GM21381 (cell line): ENCODE measurements around the gene STRN4.
"Not testable (repeated sequence)": the region's sequence is repeated elsewhere in the genome, so short reads cannot be mapped to it uniquely, and the experiment has no call there.

ENCODE experiments used
- ATAC-seq: cut with Tn5 transposase; IDR thresholded peaks from one replicate; pipeline ENCODE4 v1.9.1; 2021; ENCODE audit warnings: mild to moderate bottlenecking, moderate library complexity; ENCODE audit not compliant: unreplicated experiment

STRN4 gene

DNA sequence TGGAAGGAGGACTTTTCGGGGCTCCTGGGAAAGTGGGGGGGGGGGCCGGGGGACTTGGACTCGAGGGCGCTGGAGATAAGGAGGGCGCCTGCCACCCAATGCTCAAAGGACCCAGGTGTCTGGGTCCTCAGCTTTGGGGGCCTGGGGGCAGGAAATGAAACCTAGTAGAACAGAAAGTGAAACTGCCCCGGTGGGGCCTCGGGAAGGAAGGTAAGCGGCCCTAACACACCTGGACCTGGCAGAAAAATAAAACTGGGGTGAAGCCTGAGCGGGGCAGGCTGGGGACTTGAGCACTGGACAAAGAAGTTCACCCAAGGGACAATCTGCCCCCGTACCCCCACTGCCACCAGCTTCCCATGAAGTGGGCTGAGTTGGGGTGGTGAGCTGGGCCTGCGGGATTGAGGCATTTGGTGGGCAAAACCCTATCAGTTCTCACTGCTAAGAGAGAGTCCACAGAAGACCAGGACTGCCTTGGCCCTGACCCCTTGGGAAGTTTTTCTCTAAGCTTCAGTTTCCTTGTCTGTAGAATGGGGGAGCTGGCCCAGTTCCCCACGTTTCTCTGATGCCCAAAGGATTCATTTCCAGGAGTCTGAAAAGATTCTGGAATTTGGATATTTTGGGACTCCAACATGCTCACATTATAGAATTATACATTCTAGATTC is 31.7 kb downstream of the STRN4 start:
- ATAC-seq = no peak

DNA sequence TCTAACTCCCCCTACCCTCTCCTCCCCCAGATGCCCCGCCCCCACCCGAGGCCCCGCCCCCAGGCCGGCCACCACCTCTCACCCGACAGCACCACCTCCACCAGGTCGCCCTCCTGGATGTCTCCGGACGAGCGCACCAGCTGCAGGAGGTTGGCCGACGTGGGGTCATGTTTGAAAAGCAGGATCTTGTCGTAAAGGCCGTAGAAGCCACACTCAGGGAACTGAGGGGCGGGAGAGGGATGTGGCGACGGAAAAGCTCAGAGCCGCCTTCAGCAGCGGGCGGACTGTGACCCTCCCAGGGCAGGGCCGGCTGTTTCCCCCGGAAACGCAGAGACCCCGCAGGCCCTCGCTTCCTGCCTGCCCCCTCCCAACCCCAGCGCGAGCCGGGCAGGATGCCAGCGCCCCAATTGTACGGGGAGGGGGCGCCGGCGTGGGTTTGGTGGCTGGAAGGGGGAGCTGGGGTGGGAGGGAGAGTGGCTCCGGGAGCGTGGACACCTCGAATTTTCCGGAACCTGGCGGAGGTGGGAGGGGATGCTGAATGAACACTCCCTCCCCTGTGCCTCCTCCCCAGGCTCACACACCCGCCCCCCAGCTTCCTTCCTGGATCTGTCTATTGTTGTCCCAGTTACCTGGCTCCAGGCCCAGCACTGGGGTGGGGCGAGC is 32.3 kb downstream of the STRN4 start:
- ATAC-seq = no peak

DNA sequence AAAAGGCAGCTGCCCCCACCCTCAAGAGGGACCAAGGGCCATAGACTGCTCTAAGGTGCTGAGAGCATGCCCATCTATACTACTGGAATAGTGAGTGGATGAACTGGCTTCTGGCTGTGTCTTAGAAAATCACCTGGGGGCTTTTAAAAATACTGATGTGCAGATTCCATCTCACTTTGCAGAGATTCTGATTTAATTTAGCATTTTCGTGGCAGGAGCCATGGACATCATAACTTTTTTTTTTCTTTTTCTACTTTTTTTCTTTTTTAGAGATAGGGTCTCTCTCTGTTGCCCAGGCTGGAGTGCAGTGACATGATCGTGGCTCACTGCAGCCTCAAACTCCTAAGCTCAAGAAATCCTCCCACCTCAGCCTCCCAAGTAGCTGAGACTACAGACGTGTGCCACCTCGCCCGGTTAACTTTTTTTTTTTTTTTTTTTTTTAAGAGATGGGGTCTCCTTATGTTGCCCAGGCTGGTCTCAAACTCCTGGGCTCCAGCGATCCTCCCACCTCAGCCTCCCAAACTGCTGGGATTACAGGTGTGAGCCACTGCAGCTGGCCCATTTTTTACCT is 33.4 kb downstream of the STRN4 start:
- not testable (repeated sequence) for ATAC-seq

DNA sequence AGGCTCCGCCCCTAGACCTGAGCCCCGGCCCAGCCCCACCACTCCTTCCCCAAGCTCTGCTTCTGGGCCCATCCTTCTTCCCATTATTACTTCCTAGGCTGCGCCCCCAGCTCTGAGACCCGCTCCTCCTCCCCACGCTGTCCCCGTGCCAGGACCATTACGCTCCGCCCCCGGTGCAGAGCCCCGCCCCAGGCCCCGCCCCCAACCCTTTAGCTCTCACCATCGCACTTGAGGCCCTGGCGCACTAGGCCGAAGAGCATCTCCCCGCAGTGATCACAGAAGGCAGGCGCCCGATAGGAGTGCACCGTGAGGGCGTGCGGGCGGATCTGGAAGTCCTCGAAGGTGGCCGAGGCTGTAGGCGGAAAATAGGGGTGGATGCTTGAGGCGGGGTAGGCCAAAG is 35.6 kb downstream of the STRN4 start:
- no peak for ATAC-seq

DNA sequence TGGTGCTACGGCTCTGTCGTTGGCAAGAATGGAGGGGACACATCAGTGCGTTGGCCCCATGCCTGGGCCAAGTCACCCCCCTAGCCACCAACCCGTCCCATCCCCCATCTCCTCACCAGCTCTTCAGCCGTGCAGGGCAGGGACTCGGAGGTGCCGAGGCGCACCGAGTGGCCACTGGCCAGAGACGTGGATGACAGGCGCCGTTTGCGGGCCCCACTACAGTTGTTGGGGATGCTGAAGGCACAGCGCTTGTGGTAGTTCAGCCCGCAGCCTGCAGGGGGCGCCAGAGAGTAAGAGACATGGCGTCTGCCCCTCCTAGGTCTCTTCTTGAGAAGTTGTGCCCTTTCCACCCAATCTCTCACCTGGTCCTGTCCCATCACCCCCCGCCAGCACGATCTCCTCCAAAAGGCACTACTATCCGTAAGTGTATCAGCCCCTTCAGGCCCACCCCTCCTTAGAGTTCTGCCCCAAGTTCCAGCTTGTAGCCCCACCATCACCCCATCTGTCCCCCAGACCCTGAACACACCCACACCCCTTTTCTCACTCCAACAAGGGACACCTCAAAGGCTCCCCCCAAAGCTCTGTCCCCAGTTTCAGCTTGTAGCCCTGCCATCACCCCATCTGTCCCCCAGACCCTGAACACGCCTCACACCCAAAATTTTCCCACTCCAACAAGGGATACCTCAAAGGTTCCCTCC is 41.7 kb downstream of the STRN4 start:
- no peak for ATAC-seq

DNA sequence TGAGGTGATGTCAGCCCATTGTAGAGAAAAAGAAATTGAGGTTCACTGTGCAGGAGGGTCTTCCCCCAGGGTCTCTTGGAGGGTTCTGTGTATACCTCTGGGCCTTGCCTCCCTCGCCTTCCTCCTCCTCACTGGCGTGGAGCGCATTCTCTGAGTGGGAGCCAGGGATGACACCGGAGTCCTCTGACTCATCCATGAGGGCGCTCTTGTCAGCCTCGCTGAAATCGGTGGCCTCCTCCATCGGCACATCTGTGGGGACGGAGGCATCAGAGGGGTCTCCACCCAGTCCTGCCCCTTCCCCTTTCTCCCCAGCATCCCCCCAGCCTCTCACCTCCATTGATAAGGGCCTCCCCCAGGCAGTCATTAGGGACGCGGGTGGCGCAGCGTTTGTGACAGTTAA is 45.5 kb downstream of the STRN4 start:
- ATAC-seq = no peak

DNA sequence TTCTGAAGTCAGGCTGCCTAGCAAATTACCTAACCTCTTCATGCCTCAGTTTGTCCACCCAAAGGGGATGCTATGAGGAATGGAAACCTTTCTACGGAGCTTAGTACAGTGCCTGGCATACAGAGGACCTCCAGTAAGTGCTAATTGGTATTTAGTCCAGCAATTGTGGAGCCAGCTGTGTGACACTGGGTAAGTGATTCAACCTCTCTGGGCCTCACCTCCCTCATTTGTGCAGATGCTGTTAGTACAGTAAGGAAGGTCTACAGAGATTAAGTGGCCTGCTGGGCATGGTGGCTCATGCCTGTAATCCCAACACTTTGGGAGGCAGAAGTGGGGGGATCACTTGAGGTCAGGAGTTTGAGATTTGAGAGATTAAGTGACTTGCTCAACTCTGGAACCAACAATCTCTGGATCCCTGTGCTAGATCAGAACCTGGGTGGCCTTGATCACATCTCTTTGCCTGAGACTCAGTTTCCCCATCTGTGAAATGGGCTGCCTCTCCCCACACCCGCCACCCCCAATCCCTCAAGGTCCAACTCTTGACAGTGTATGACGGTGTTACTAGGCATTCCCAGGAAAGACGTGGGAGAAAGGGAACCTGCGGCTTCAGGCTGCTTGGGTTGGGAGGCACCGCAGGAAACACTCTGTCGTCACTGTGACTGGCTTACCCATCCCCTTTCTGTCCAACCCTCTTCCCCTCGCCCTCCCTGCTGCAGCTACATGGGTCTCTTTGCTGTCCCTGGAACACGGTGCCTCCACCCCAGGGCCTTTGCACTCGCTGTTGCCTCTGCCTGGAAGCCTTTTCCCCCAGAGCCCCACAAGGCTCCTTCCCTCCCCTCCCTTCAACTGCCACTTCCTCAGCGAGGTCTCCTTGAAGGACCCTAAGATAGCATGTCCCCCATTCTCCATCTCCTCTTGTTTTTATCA is 47.6 kb downstream of the STRN4 start:
- no peak for ATAC-seq

DNA sequence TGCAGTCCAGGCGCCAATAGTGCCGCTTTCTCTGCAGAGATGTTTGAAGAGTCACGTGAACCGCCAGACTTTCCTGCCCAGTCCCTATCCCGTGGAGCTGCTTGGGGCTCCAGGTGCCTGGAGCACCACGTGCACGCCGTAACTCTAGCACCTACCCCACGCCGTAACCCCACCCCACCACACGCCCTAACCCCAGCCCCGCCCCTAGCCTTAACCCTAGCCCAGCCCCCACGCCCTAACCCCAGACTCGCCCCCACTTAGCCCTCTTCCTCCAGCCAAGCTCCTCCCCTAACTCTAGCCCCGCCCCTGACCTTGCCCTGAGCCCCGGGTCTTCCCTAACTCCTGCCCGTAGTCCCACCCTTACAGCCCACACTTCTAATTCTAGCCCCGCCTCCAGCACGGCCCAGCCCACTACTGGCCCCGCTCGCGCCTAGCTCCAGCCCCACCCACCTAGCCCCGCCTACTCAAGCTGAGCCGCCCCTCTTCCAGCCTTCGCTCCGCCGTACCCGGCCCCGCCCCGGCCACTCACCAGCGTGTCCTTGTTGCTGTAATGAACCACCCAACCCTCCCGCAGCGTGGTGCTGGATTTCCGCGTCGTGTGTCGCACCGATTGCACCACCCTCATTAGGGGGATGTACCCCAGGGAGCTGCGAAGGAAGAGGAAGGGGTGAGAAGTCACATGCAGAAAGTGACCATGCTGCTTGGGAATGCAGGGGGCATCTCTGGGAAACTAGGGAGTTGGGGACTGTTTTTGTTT is 48.9 kb downstream of the STRN4 start:
- no peak for ATAC-seq

DNA sequence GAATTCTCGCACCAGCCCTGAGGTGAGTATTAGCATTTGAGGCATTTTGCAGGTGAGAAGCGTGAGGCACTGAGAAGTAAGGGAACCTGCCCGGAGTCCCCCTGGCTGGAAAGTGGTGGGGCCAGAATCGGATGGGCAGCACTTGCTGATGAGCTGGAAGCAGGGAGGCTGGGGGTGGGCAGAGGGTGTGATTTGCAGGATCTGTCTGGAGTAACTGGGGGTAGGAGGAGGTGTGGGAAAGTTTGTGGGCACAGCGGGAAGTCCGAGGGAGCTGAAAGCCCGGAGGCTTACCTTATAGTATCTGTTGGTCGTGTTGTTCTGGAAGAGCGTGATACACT is 49.4 kb downstream of the STRN4 start:
- ATAC-seq = no peak

DNA sequence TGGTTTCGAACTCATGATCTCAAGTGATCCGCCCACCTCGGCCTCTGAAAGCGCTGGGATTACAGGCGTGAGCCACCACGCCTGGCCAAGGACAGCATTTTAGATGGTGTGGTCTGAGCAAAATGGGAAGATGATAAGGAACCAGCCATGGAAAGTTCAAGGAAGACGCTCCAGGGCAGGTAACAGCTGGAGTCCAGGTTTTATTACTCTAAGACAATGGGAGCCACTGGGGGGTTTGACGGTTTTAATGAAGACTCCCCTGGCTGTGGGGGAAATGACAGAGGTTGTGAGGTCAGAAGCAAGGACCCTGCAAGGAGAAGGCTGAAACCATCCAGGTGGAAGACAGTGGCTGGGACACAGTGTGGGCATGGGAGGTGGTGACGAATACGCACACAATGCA is 50.2 kb downstream of the STRN4 start:
- ATAC-seq = no peak

DNA sequence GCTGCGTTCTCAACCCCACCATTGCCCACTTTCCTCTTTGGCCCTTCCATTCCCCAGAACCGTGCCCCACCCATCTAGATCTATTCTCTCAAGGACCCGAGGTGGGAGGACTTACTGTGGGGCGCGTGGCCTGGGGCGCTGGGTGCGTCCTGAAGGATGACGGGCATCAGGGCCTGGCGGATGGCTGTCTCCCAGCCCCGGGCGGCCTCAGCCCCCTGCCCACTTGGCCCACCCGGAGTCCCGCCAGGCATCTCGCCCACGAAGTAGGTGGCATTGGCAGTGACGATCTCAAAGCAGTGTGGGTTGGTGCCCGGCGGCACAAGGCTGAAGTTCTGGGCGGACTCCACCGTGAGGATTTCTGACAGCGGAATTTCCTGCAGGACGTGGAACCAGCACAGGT is 52.5 kb downstream of the STRN4 start:
- ATAC-seq = no peak

DNA sequence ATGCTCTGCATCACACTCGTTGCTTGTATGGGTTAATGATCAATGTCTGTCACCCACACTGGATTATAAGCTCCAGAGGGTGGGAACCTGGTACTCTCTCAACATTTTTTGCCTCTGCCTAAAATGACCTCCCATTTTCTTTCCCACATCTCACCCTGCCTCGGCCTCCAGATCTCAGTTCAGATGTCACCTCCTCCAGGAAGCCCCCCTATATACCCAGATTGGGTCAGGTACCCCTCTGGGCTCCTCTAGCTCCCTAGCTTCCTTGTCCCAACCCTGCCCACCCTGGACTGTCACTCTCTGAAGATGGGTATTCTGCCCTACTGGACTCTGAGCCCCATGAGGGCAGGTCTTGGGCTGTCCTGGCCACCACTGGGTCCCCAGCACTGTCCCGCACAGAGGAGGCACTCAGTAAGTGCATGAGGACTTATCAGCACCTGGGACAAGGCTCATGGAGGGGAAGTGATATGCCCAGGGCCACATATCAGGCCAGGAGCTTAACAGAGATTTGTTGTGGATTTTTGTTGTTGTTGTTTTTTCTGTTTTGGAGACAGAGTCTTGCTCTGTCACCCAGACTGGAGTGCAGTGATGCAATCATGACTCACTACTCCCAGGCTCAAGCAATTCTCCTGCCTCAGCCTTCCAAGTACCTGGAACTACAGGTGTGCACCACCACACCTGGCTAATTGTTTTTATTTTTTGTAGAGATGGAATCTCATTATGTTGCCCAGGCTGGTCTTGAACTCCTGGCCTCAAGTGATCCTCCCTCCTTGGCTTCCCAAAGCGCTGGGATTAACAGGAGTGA is 53.1 kb downstream of the STRN4 start:
- no peak for ATAC-seq

DNA sequence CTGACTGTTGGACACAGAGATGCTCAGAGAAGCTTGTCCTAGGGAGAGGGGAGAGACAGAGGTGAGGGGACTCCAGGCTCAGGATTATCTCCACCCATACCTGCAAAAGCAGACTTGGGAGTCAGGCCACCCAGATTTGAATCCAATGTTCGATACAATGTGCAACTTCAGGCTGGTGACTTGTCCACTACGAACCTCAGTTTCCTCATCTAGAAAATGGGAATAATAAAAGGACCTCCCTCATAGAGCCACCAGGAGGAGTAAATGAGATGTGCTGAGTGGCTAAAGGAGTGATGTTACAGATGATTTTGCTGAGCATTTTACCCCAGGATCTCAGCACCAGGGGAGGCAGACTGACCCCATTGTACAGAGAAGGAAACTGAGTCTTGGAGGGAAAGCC is 54.3 kb downstream of the STRN4 start:
- ATAC-seq = no peak

DNA sequence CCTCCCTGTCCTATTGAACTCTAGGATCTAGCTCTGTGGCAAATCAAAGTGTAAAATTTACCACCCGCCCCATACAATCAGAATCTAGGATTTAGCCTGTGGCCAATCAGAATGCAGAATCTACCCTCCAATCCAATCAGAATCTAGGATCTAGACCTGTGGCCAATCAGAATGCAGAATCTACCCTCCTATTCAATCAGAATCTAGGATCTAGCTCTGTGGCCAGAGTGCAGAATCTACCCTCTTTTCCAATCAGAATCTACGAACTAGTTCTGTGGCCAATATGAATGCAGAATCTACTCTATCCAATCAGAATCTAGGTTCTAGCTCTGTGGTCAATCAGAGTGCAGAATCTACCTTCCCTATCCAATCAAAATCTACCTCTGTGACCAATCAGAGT is 55.1 kb downstream of the STRN4 start:
- ATAC-seq = no peak

DNA sequence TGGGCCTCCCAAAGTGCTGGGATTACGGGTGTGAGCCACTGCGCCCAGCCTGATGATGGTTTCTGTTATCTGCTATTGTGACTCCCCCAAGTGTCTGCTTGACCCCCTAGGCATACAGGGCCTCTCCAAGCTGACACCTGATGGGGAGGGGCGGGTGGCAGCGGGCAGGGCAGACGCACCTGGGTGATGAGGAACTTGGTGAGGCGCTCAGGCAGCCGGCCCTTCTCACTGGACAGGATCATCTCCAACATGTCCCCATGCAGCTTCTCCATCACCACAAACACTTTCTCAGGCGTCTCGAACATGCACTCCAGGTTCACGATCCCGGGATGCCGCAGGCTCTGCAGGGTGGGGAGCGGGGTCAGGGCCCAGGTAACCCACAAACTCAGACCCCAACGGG is 56.9 kb downstream of the STRN4 start:
- ATAC-seq = no peak

DNA sequence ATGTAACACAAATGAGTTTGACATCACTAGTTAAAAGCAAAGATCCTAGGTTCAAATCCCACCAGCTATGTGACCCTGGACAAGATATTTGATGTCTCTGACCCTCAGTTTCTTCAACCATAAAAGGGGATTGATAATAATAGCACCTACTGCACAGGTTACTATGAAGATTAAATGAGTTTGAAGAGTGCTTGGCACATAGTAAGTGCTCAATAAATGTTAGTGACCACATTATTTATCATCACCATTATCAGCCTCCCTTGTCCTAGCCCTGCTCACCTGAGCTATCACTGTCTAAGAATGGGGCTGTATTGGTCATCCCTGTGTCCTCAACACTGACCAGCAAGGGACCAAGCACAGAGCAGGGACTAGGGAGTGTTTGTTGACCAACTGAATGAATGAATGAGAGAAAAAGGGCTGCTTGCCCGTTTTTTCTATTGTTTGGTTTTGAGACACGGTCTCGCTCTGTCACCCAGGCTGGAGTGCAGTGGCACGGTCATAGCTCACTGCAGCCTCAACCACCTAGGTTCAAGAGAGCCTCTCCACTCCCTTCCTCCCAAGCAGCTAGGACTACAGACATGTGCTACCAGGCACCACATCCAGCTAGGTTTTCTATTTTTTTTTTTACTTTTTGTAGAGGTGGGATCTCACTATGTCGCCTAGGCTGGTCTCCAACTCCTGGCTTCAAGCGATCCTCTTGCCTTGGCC is 58.7 kb downstream of the STRN4 start:
- no peak for ATAC-seq

DNA sequence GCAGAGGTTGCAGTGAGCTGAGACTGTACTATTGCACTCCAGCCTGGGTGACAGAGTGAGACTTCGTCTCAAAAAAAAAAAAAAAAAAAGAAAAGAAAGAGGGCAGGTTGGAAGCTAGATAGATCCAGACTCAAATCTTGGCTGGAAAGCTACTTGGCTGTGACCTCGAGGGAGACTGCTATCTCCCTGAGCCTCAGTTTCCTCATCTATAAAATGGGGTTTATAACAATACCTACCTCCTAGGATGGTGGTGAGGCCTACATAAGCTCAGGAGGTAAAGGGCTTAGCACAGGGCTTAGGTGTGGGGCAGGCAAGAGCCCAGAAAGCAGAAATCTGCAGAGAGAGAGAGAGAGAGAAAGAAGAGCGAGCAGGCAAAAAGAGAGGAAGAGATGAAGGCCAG is 61.1 kb downstream of the STRN4 start:
- ATAC-seq = no peak

DNA sequence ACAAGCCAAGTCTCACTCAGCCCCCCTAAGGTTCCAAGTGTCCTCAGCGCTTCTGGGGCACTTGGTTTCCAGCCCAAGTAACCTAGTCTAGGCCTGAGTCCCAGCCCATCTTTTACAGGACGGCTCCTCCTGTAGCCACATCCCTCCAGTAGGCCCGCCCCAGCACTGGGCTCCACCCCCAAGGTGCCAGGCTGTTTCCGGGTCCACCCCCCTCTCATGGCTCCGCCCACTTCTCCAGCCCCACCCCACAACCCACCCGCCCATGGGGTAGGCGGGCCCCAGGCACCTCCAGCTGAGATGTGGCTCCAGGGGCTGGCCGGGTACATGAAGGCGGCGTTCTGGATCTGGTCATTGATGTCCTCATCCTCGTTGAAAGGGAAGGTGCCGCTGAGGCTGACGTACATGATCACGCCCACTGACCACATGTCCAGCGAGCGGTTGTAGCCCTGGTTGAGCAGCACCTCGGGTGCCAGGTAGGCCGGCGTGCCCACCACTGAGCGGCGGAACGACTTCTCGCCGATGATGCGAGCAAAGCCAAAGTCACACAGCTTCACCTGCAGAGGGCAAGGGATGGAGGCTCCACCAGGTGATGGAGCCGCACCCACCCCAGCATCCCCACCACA is 68.0 kb downstream of the STRN4 start:
- ATAC-seq = no peak
